ENCODE results near the gene ZNF316. TPM values are rescaled to one million over a fixed set of nuclear protein-coding genes. Genes with fewer than 3 reads are reported as not detected.

ZNF316 gene
- total and polyA plus RNA-seq, 7 donors, result 3.6 to 49.6 (median 12.5) TPM

- WGBS, 2 donors, result 94 to 96% methylated on average over 10 of the region's 10 CpGs
- Histone ChIP-seq H3K36me3 (peaks cover 0 to 92% (median 43%) of the 10 kb centered on the region in 4 donors), H3K27ac (no peak overlapping the region), H3K4me3 (no peak overlapping the region), H3K27me3 (no peaks in the 10 kb centered on the region), H3K4me1 (peaks cover 0 to 5% (median 0%) of the 10 kb centered on the region in 4 donors), H3K9me3 (no peaks in the 10 kb centered on the region)
- intact Hi-C loops (cut with DNase I), result no loop called here
- no peak for DNase-seq
- TF ChIP-seq POLR2A (IDR thresholded peaks at IDR 0.05) (no peak), POLR2AphosphoS5 (IDR thresholded peaks at IDR 0.05) (no peak), CTCF (IDR thresholded peaks at IDR 0.05) (no peak), EP300 (IDR thresholded peaks at IDR 0.05) (no peak)
Measured at GRCh38 chr7:6644728-6645127, 7.6 kb downstream of the ZNF316 start.

GRCh38 chr7:6646465-6646864 lies 9.3 kb downstream of the ZNF316 start:
- TF ChIP-seq EP300 (IDR thresholded peaks at IDR 0.05) (no peak), CTCF (IDR thresholded peaks at IDR 0.05) (no peak), POLR2A (IDR thresholded peaks at IDR 0.05) (no peak), POLR2AphosphoS5 (IDR thresholded peaks at IDR 0.05) (no peak)
- Histone ChIP-seq H3K27ac (no peak overlapping the region), H3K4me1 (no peaks in the 10 kb centered on the region), H3K36me3 (peaks cover 0 to 97% (median 42%) of the 10 kb centered on the region in 4 donors), H3K4me3 (no peak overlapping the region), H3K9me3 (no peaks in the 10 kb centered on the region), H3K27me3 (no peaks in the 10 kb centered on the region)
- no peak for DNase-seq
- WGBS, 2 donors, result 86% methylated on average over 8 of the region's 8 CpGs
- intact Hi-C loops (cut with DNase I), result no loop called here

- Histone ChIP-seq H3K4me3 (no peak overlapping the region), H3K9me3 (no peaks in the 10 kb centered on the region), H3K27ac (no peak overlapping the region), H3K4me1 (no peaks in the 10 kb centered on the region), H3K36me3 (peaks cover 4 to 97% (median 42%) of the 10 kb centered on the region in 4 donors), H3K27me3 (no peaks in the 10 kb centered on the region)
- WGBS, 2 donors, result 85 to 91% methylated on average over 8 of the region's 8 CpGs
- intact Hi-C loops (cut with DNase I), result no loop called here
- no peak for DNase-seq
- TF ChIP-seq EP300 (IDR thresholded peaks at IDR 0.05) (no peak), POLR2A (IDR thresholded peaks at IDR 0.05) (no peak), POLR2AphosphoS5 (IDR thresholded peaks at IDR 0.05) (no peak), CTCF (IDR thresholded peaks at IDR 0.05) (no peak)
Measured at GRCh38 chr7:6647080-6647479, 10.0 kb downstream of the ZNF316 start.

GRCh38 chr7:6647541-6647940 lies 10.4 kb downstream of the ZNF316 start:
- TF ChIP-seq POLR2AphosphoS5 (IDR thresholded peaks at IDR 0.05) (no peak), EP300 (IDR thresholded peaks at IDR 0.05) (no peak), POLR2A (IDR thresholded peaks at IDR 0.05) (no peak), CTCF (IDR thresholded peaks at IDR 0.05) (no peak)
- intact Hi-C loops (cut with DNase I), result no loop called here
- H3K36me3 ChIP-seq, result peaks cover 9 to 97% (median 45%) of the 10 kb centered on the region in 4 donors
- DNase-seq, result no peak
- H3K4me3 ChIP-seq, result no peak overlapping the region
- H3K27me3 ChIP-seq, result no peaks in the 10 kb centered on the region
- 96% methylated on average over 14 of the region's 14 CpGs for WGBS, 2 donors
- H3K4me1 ChIP-seq, result no peaks in the 10 kb centered on the region
- H3K27ac ChIP-seq, result no peak overlapping the region
- H3K9me3 ChIP-seq, result no peaks in the 10 kb centered on the region
